Vagina (tissue), 2 donors: ENCODE measurements around the gene IDH2. TPM values are rescaled to one million over a fixed set of nuclear protein-coding genes. Genes with fewer than 3 reads are reported as not detected.

Experiments
- DNase-seq, 2 donors: peaks; one replicate each; pipeline ENCODE4 v3.0.0-alpha.2; 2017; ENCODE audit errors: extremely low spot score in 2 of 2
- H3K27ac ChIP-seq: fragments of 200-600 bp; sonication (generic); one replicate; pipeline ENCODE4 v1.5.1; 2019
- H3K27me3 ChIP-seq: fragments of 200-600 bp; sonication (generic); one replicate; pipeline ENCODE4 v1.5.1; 2019
- H3K36me3 ChIP-seq, 2 donors: fragments of 200-600 bp; sonication (generic); one replicate each; pipeline ENCODE4 v1.5.1; 2017 to 2019
- H3K4me1 ChIP-seq: fragments of 200-600 bp; sonication (generic); one replicate; pipeline ENCODE4 v1.5.1; 2019
- H3K4me3 ChIP-seq, 2 donors: fragments of 200-600 bp; sonication (generic); 1 replicate in 1 of 2; 2 replicates in 1 of 2; pipeline ENCODE4 v1.5.1; 2016 to 2019
- H3K9me3 ChIP-seq: fragments of 200-600 bp; sonication (generic); one replicate; pipeline ENCODE4 v1.5.1; 2019
- POLR2A ChIP-seq, 2 donors: fragments of 450-650 bp; IDR thresholded peaks; one replicate each; pipeline ENCODE4 v1.6.1; 2017; ENCODE audit warnings: antibody characterized with exemption in 2 of 2, mild to moderate bottlenecking in 2 of 2, moderate library complexity in 2 of 2
- POLR2AphosphoS5 ChIP-seq, 2 donors: sonication (generic); formaldehyde crosslinking; IDR thresholded peaks; one replicate each; pipeline ENCODE4 v1.9.0; 2017; ENCODE audit warnings: antibody characterized with exemption in 2 of 2, mild to moderate bottlenecking in 2 of 2, low read depth in 1 of 2; ENCODE audit not compliant: insufficient read depth in 1 of 2
- intact Hi-C: fragments of 100-400 bp; cut with DNase I; formaldehyde crosslinking; loops from one replicate; pipeline ENCODE4 v1.15.1; 2023
- total RNA-seq: library from RNA; depleted of rRNA; stranded (reverse); fragments of >200 nt; gene quantifications from one replicate; pipeline ENCODE4 v1.2.3, GENCODE V29; 2016
- TF ChIP-seq, protein P1 (sequence below), 3 experiments: fragments of 450-650 bp in 2 of 3; fragments of 200-600 bp in 1 of 3; sonication (generic) in 1 of 3; IDR thresholded peaks; one replicate each; pipeline ENCODE4 v1.5.1; 2017 to 2019; ENCODE audit warnings: antibody characterized with exemption in 3 of 3, mild to moderate bottlenecking in 2 of 3, moderate library complexity in 2 of 3

IDH2 gene
- total RNA-seq, 1 donor from 2014 or later = 39.3 TPM

DNA sequence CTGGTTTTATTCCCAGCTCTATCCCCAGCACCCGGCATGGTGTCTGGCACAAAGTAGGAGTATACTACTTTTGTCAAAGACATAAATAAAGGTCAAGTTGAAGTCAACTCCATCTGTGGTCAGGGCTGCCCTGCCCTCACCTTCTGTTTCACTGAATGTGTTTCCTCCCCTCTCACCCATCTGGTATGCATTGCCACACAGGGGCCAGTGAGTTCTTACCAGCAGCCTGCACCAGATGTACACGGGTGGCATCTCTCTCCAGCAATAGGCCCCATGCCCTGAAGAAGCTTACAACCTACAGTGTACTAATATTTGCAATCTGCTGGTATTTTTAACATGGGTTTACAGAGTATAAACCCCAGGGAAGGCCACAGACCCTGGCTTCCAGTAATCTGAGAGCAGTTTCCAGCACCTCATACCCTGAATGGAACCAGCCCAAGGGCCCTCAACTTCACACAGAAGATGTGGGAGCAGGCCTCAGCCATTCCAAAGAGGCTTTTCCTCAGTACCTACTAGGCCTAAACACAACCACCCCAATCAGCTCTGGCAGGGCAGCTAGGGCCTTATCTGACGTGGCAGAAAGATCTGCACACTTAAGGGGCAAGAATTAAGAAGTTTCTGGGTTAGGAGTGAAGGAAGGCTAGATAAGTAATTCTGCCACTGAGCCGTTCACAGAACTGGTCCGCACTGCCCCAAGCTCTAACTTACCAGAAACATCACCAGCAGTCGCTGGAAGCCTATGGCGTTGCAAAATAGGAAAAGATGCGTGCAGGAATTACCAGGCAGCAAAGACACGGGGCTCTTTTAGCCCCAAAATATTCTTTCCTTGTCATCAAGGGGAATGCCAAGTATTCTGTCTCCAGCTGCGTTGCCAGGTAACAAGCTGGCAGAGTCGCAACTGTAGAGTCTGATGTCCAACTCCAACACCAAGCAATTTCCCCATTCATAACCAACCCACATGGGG lies 2.1 kb downstream of the IDH2 start:
- Histone ChIP-seq H3K9me3 (no peaks in the 10 kb centered on the region), H3K4me1 (peaks cover 76% of the 10 kb centered on the region), H3K27ac (peak overlapping the region; percentile 97), H3K27me3 (no peaks in the 10 kb centered on the region), H3K4me3 (peak overlapping the region; percentile 87 to 92), H3K36me3 (no peaks in the 10 kb centered on the region)
- intact Hi-C loops = no loop called here
- DNase-seq = no peak
- TF ChIP-seq POLR2AphosphoS5 (IDR thresholded peaks at IDR 0.05; ENCODE audit: insufficient read depth in 1 of 2, low read depth in 1 of 2) (no peak), POLR2A (IDR thresholded peaks at IDR 0.05) (no peak)
- TF ChIP-seq, protein P1, sequence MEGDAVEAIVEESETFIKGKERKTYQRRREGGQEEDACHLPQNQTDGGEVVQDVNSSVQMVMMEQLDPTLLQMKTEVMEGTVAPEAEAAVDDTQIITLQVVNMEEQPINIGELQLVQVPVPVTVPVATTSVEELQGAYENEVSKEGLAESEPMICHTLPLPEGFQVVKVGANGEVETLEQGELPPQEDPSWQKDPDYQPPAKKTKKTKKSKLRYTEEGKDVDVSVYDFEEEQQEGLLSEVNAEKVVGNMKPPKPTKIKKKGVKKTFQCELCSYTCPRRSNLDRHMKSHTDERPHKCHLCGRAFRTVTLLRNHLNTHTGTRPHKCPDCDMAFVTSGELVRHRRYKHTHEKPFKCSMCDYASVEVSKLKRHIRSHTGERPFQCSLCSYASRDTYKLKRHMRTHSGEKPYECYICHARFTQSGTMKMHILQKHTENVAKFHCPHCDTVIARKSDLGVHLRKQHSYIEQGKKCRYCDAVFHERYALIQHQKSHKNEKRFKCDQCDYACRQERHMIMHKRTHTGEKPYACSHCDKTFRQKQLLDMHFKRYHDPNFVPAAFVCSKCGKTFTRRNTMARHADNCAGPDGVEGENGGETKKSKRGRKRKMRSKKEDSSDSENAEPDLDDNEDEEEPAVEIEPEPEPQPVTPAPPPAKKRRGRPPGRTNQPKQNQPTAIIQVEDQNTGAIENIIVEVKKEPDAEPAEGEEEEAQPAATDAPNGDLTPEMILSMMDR (IDR thresholded peaks at IDR 0.05) = no peak

DNA sequence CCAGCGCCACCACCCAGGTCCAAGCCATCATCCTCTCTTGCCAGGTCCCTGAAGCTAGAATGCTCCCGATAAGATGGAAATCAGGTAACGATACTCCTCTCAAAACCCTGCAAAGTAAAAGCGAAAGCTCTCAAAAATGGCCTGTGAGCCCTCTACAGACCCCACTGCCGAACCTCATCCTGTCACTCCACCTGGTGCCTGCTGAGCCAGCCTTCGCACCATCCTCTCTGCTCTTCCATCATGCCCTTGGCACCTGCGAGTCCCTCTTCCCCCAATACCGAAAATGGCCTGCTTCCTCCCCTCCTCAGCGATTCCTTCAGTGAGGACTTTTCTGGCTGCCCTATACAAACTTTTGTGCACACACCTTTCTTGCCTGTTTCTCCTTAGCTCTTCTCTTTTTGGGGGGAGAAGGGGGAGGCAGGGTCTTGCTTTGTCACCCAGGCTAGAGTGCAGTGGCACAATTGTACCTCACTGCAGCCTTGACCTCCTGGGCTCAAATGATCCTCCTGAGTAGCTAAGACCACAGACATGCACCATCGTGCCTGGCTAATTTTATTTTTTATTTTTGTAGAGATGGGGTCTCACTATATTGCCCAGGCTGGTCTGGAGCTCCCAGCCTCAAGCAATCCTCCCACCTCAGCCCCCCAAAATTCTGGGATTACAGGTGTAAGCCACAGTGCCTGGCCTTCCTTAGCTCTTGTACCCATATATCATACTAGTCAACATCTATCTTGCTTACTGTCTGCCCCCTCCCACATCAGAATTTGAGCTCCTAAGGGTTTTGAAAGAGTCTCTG lies 3.0 kb downstream of the IDH2 start:
- H3K27me3 ChIP-seq = no peaks in the 10 kb centered on the region
- H3K36me3 ChIP-seq = no peaks in the 10 kb centered on the region
- no peaks in the 10 kb centered on the region for H3K9me3 ChIP-seq
- H3K27ac ChIP-seq = peak overlapping the region; percentile 97
- TF ChIP-seq POLR2A (IDR thresholded peaks at IDR 0.05) = no peak
- TF ChIP-seq, protein P1 (IDR thresholded peaks at IDR 0.05) = no peak
- TF ChIP-seq POLR2AphosphoS5 (IDR thresholded peaks at IDR 0.05; ENCODE audit: insufficient read depth in 1 of 2, low read depth in 1 of 2) = no peak
- no peak for DNase-seq
- peaks cover 73% of the 10 kb centered on the region for H3K4me1 ChIP-seq
- H3K4me3 ChIP-seq = no peak overlapping the region
- intact Hi-C loops = no loop called here

DNA sequence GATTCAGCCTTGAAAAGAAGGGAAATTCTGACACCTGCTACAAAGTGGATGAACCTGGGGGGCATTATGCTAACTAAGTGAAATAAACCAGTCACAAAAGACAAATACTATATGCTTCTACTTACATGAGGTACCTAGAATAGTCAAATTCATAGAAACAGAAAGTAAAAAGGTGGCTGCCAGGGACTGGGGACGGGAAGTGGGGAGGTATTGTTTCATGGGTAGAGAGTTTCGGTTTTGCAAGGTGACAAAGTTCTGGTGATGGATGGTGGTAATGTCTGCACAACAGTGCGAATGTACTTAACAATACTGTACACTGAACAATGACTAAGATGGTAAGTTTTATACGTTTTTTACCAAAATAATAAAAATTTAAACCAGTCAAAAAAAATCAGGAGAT lies 4.8 kb downstream of the IDH2 start:
- intact Hi-C loops = no loop called here
- DNase-seq = no peak
- no peaks in the 10 kb centered on the region for H3K36me3 ChIP-seq
- TF ChIP-seq POLR2AphosphoS5 (IDR thresholded peaks at IDR 0.05; ENCODE audit: insufficient read depth in 1 of 2, low read depth in 1 of 2) = no peak
- H3K9me3 ChIP-seq = no peaks in the 10 kb centered on the region
- peak overlapping the region; percentile 97 for H3K27ac ChIP-seq
- H3K4me1 ChIP-seq = peaks cover 57% of the 10 kb centered on the region
- H3K4me3 ChIP-seq = peak overlapping the region in 1 of 2 donors; percentile 1
- no peaks in the 10 kb centered on the region for H3K27me3 ChIP-seq

DNA sequence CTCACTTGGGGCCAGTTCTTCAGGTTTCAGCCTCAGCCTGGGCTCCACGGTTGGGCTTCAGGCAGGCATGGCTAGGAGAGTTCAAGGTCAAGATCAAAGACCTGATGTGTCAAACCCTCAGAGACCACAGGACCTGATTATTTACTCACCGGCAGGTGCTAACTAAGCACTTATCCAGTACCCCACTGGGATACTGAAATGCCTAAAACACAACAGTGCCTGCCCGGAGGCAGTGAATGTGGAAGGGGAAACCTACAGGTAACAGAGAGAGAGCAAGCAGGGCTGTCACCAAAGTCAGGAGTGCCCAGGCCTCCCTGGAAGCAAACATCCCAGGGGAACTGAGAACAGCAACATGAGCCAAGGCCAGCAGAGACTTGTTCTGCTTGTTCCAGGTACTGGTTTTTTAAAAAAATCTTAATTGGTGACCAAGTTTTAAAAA lies 6.7 kb downstream of the IDH2 start:
- Histone ChIP-seq H3K36me3 (no peaks in the 10 kb centered on the region), H3K27ac (peak overlapping the region; percentile 36), H3K4me3 (no peak overlapping the region), H3K27me3 (no peaks in the 10 kb centered on the region), H3K9me3 (no peaks in the 10 kb centered on the region), H3K4me1 (peaks cover 46% of the 10 kb centered on the region)
- intact Hi-C loops = no loop called here
- DNase-seq = peak in 1 of 2 donors; percentile 84
- TF ChIP-seq, protein P1 (IDR thresholded peaks at IDR 0.05) = no peak
- no peak for TF ChIP-seq POLR2AphosphoS5 (IDR thresholded peaks at IDR 0.05; ENCODE audit: insufficient read depth in 1 of 2, low read depth in 1 of 2)
- no peak for TF ChIP-seq POLR2A (IDR thresholded peaks at IDR 0.05)

DNA sequence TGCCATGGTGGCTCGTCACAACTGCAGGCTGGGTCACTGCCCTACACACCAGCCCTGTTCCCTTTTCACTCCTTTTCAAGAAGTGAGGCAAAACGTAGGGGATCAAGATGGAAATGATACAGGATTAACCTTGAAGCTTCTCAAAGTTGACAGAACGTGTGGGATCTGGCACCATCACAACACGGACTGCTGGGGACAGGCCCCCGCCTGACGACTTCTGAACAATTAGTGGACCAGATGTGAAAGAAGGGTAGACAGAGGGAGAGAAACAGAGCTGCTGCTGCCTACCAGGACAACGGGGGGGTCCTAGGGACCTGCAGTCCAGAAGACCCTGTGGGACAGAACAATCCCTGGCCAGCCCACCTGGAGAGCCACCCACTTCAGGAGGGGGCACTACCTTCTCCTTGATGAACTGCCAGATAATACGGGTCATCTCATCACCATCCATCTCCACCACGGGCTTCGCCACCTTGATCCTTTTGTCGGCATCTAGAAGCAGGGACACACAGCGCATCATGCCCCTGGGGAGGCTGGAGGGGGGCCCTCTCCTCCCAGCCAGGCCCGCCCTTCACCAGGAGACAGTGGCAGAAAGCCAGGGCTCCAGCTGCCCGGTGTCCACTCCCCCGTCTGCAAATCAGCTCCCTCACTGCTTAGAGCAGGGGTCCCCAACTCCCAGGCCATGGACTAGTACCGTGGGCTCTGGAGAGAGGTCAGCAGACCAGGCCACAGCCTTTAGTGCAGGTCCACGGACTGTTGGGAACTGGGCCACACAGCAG lies 10.9 kb downstream of the IDH2 start:
- intact Hi-C loops = no loop called here
- TF ChIP-seq, protein P1 (IDR thresholded peaks at IDR 0.05) = no peak
- TF ChIP-seq POLR2A (IDR thresholded peaks at IDR 0.05) (no peak), POLR2AphosphoS5 (IDR thresholded peaks at IDR 0.05; ENCODE audit: insufficient read depth in 1 of 2, low read depth in 1 of 2) (no peak)
- Histone ChIP-seq H3K27ac (no peak overlapping the region), H3K36me3 (peaks cover 0 to 21% of the 10 kb centered on the region in 2 donors), H3K4me3 (no peak overlapping the region), H3K4me1 (peaks cover 12% of the 10 kb centered on the region), H3K9me3 (no peaks in the 10 kb centered on the region), H3K27me3 (no peaks in the 10 kb centered on the region)
- no peak for DNase-seq
